Activated CD4-positive, CD25-positive, alpha-beta regulatory T cell (primary cell): ENCODE measurements around the gene RNF133.

Source experiments
- DNase-seq, 4 experiments: peaks; one replicate each; lab custom pipeline; 2025; lab: John Stamatoyannopoulos, UW

The RNF133 gene, protein sequence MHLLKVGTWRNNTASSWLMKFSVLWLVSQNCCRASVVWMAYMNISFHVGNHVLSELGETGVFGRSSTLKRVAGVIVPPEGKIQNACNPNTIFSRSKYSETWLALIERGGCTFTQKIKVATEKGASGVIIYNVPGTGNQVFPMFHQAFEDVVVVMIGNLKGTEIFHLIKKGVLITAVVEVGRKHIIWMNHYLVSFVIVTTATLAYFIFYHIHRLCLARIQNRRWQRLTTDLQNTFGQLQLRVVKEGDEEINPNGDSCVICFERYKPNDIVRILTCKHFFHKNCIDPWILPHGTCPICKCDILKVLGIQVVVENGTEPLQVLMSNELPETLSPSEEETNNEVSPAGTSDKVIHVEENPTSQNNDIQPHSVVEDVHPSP

DNA sequence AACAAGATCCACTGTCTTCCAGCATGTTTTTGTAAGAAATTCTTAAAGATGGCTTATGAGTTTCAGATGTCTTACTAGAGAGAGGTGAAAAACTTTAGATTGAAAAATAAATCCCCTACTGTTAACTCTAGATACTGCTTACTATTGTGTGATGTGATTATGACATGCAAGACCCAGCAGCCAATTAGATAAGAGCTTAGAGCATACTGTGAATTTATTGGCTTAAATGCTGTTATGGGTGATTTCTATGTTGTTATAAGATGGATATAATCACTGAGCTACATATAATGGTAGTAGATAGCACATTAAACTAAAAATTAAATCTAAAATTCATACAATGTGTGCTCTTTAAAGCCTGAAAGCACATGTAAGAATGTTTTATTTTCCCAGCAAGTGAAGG lies at the start of gene RNF133:
TSS of gene RNF133 (minus strand) at position 101 of the 400 bp plus-strand sequence. CDS start 199 bp downstream, outside the sequence.
- no peak for DNase-seq

DNA sequence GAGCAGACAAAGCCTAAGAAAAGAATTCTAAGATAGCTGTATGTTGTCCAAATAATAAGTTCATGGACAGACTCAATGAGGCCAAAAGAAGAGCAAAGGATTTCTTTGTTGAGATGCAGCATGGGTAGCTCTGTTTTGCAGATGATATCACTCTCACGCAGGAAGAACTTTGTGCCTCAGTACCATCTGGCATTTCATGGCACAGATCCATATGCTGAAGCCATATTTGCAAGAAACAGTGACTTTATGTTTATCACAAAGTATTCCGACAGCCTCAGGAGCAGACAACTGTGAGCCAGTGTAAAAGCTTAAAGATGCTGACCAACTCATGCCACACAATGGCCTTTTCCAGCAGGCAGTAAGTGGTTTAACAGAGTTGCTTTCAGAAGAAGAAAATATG lies 49.3 kb upstream of the RNF133 start:
- DNase-seq, result no peak

DNA sequence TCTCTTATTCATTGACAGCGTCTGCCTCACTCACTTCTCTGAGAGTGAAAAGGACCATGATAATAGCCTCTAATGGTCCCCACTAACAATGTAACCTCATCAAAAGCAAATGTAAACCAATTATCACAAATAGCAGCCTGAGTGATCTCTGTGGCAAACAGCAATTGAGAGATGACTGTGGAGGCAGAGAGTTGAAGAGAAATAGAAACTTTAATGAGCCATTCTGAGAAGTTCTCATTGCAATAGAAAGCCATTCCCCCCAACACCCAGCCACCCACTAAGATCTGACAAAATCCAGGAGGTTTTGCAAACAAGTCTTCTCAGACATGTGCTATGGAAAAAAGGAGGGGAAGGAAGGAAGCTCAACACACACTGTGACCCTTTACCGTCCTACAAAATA lies 48.0 kb upstream of the RNF133 start:
- no peak for DNase-seq

DNA sequence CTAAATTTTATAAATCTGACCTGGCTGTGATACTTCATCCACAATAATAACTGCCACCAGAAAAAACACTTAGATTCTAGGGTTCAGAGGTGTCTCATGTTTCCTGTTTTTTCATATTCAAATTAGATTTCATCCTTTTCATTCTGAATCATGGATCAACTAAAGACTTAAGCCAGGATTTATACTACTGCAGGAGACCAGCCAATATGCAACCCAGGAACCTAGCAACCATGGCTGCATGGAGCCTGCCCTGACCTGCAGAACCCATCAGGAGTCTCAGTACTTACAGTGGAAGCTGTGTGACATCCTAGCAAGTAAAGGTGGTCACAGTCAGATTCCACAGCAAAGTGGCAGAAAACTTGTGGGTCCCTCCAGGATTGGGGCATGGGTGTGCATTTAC lies 44.3 kb upstream of the RNF133 start:
- no peak for DNase-seq

DNA sequence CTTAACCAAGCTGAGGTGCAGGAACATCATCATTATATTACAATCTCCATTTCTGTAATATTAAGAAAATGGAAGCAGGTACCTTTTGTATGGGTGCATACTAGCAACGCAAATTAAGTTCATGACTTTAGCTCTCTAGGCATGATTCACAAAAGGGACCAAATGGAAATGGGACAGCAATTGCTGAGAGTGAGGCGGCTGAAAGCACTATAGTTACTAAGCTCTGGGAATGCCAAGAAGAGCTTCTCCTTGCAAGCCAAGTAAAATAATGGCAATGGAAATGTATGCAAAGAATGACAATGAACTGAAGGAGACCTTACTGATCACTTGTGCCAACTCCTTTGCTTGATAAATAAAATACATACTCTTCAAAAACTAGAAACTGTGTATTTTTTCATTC lies 40.0 kb upstream of the RNF133 start:
- DNase-seq, result no peak

DNA sequence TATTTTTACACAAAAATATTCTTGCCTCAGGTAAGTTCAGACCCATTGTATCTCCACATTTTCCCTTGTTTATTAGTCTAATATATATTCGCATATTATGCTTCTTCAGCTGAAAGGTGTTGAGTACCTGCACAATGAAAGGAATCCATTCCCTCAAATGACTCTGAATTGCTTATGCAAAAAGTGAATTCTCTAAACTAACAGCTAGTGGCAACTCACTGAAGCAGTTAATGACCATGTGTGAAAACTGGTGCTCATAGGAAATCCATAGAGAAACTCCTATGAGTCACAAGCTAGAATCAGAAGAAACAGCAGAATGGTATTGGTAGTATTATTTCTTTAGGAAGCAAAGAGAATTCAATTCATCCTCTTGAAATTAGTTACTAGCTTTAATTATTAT lies 37.3 kb upstream of the RNF133 start:
- no peak for DNase-seq

DNA sequence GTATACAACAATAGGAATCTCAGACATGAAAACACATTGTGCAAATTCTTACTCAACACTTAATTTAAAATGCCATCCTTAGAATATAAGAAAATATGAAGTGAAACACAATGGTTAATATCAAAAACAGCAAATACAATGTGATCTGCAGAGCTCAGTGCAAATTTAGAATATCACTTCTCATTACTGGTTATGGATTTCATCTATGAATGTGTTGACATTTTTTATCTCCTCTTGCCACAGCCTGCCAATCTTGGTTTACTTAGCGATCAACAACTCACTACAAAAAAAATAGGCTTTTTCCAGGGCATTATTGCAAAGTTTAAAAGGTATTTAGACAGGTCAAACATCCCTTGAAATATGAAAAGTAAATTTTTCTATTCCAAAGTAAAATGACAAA lies 28.8 kb upstream of the RNF133 start:
- no peak for DNase-seq

DNA sequence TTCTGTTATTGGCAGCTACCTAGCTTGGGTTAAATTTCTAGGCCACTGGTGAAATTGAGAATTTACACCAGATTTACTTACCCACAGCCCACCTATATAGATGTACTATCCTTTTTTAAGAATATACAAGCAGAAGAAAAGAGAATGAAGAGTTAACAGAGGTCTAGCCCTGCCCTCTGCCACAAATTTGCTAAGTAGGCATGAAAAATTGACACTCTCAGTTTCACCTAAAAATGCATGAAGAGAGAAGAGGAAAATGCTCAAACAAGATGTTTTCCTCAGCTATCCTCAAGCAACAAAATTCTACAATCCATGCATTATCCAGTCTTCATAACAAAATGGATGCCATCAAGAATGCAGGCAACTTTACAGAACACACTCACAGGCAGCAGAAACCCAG lies 28.4 kb upstream of the RNF133 start:
- no peak for DNase-seq

DNA sequence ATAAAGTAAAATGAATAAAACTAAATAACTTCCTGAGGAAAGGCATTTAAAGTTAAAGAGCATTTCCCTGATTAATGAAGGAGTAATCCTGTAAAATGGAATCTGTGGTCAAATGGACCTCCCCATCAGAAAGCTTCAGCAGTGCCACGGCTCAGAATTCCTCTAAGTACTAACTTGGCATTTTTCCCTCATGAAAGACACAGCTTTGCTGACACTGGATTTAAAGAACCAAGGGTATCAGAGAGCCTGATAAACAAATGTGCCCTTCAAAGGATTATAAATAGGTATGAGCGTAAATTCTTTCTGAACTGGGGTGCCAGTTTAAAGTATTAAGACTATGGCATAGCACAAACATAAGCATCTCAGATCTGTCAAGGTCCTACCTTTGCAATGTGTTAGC lies 28.0 kb upstream of the RNF133 start:
- no peak for DNase-seq

DNA sequence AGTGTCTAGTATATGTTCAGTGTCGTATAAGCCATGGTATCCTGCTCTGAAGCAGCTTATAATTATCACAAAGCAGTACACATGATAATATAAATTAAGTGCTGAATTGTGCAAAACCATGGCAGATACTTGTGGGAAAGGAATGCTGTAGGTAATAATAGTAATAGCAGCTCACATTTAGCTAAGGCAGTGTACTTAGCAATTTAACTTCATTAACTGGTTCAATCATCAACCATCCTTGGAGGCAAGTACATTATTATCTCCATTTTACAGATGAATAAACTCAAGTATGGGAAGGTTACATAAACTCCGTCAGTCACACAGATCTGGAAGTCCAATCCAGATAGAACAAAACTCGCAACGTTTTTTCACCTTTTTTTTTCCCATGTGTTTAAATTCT lies 25.4 kb upstream of the RNF133 start:
- DNase-seq, result no peak

DNA sequence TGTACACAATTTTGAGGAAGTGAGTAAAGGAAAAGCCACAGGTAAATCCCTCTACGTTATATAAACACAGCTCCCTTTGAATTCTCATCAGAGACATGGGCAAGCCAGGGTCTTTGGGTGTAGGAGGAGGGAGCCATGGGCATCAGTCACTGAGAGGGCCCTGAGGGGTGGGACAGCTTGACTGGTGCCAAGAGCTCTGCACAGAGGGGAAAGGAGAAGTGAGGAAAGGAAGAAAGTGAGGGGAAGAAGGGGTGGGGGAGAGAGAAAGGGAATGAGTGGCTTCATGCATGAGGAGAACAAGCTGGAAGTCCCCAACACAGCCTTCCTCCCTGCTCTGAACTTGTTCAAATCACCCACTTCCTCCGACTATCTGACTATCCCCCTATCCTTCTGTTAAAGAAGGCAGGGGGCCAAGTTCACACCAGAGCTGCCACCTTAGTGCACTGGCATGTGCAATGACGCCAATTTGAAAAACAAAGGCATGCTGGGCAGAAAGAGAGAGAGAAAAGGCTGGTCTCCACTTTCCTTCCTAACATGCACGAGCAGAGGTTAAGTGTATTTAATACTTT lies 20.2 kb upstream of the RNF133 start:
- DNase-seq, result no peak

DNA sequence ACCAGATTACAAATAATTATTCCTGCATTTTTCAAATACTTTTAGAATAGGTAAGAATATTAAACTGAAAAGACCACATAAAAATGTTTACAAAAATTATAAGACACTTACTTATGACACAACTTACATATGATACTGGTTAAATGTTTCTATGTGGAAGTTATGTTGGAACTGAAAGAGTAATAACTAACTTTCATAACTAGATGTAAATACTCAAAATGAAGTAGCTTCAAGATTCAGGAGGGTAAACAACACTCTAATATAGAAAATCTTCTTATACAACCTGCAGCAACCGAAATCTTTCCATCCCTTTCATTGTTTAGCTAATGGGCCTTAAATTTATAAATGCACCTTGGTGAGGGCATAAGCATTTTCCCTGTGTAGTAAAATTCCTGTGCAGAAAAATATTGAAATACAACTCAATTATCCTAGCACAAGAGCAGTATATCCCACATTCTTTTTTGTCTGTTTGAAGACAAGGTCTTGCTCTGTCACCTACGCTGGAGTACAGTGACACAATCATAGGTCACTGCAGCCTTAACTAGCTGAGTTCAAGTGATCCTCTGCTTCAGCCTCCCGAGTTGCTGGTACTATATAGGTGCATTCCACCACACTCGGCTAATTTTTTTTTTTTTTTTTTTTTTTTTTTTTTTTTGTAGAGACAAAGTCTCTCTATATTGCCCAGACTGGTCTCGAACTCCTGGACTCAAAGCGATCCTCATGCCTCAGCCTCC lies 18.6 kb upstream of the RNF133 start:
- no peak for DNase-seq

DNA sequence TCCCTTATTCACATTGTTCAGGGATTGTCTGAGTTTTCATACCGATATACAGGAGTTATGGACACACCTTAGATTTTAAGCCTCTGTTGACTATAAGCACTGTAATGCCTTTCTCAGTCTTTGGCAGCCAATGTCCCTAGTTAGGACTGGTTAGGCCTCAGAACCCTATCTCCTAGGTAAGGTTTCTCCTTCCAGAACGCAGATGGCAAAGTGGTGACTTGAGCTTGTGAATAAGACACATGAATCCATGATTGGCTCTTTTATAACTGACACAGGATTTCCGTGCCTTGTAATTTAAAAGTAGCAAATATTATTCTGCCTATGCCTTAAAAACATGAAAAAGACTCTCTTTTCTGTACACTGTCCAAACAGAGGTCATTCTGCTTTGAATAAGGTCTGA lies 16.3 kb upstream of the RNF133 start:
- no peak for DNase-seq

DNA sequence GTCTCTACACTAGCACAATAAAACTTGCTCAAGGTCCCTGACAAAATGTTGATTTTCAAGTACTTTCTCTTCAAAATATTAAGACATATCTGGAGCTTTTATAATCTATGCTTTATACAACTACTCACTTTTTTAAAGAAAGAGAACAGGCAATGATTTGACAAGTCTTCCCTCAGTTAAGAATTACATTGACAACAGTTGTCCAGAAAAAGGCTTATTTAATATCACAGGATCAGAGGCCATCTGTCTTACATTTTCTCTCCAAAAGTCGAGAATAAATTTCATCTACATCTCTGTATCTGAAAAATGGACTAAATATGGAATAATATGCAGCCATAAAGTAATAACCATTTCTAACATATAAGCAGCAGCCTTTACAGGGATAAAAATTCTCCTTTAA lies 12.0 kb upstream of the RNF133 start:
- DNase-seq, result no peak

DNA sequence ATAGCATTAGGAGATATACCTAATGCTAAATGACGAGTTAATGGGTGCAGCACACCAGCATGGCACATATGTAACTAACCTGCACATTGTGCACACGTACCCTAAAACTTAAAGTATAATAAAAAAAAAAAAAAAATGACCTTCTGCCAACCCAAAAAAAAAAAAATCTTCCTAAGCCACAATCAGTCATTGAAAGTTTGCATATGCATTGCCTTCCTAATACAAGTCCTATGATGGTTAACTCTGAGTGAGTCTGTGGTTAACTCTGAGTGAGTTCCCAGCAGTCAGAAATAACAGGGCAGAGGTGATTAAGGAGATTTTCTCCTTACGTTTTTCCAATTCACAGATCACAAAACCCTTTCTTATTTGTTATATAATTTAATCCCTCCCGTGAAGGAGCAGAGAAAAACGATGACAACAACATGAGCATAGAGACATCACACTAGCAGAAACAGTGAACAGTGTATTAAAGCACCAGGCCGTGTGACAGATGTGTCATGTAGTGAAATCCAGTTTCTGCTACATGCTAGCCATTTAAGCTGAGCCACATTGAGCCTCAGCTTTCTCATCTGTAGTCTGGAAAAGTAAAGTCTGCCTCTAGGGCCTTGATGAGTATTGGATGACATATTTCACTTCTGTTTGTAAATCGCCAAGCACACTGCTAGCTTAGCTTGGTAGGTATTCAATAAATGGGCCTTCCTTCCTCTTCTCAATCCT lies 11.2 kb upstream of the RNF133 start:
- DNase-seq, result no peak

DNA sequence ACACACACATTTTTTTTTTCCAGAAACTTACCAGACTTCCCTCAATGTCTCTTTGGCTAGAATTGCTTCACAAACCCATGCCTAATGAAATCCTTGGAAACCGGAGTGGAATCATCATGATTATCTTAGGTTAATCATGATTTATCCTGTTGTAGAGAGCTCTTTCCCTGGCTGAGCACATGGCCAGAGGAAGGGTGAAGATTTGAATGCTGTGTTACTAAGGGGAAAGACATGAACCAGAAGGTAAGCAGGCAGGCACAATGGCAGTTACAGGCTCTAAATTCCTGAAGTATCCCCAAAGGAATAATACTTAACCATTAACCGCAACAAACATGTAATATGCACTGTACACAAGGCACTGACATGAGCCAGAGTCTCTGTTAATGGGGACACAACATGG lies 7.9 kb upstream of the RNF133 start:
- no peak for DNase-seq

DNA sequence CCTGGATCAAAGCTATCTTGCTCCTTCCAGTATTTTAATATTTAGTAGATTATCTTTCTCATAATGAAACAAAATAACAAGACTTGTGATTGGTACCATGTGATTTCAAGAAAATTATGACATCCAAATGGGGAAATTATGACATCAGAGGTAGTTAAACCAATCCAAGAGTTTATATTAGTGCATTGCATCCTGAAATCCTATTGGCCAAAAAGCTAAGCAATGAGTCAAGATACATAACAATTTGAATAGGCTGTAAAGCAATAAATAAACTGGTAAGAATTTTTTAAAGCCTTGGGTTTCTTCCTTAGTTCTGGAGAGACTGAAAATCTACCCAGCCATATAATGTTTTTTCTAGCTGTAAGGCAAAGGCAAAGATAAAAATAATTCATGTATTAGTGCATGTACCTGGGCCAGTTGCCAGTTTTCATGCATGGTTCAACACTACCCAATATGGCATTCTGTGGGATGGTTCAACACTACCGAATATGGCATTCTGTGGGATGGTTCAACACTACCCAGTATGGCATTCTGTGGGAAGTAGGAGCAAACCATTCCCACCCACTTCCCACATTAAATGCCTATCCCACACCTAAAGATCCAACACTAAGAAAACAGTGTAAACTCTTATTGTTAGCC lies 4.1 kb upstream of the RNF133 start, which contains the start of gene RNF148:
TSS of gene RNF148 (minus strand) at position 51 of the 639 bp plus-strand sequence. CDS start 172 bp downstream, outside the sequence.
- DNase-seq, result no peak

DNA sequence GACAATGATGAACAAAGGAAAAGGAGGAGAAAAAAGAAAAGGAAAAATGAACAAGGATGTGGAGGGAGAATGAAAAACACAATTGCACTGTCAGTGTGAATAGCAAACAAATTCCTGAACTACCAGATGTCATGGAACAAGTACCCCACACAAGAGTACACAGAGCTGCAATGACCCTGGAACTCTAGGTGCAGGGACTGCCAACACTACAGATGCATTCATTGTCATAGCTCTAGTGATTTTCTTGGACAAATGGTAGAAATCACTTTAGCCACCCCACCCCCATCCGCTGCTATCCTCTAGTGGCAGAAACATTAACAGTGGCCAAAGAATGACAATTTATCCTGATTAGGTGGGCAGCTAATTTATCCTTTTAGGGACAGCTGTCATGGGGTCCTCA lies 3.1 kb downstream of the RNF133 start:
- no peak for DNase-seq

DNA sequence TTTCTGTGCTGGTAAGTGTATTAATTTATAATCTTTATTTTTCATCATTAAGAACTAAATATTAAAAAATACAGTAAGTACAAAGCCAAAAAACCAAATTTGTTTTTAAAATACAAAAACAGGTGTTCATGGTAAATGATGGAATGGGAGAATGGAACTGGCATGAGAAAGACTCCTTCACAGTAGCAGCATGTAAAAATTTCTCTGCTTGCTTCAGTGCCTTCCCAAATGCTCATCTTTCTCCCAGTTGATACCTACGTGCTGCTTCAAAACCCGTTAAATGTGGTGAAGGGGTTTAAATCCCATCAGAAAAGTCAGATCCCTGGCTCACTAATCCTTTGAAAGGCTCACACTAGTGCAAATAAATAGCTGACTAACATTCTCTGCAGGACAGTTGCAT lies 4.2 kb downstream of the RNF133 start:
- DNase-seq, result no peak

DNA sequence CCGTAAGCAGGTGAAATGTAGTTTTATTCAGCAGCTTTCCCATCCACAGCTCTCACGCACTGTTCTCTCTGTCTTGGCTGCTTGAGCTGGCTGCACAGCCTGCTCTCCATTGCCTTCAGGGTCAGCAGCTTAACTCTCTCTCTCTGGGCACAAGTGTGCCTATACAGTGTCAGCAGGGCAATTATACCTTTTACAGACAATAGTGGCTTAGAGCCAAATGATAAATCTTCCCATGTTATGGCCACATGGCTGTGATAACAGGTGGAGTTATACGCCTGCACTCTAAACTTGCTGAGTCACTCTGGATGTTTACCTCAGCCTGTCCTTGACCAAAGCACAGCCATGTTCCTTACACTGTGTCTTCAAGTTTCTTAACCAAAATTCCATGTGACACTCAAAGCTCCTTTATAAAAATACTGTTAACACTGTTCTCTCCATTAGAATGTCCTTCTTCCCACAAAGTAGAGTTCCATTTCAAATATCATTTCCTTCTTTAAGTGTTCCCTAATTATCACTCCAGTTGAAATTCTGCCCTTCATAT lies 6.1 kb downstream of the RNF133 start:
- DNase-seq, result no peak

DNA sequence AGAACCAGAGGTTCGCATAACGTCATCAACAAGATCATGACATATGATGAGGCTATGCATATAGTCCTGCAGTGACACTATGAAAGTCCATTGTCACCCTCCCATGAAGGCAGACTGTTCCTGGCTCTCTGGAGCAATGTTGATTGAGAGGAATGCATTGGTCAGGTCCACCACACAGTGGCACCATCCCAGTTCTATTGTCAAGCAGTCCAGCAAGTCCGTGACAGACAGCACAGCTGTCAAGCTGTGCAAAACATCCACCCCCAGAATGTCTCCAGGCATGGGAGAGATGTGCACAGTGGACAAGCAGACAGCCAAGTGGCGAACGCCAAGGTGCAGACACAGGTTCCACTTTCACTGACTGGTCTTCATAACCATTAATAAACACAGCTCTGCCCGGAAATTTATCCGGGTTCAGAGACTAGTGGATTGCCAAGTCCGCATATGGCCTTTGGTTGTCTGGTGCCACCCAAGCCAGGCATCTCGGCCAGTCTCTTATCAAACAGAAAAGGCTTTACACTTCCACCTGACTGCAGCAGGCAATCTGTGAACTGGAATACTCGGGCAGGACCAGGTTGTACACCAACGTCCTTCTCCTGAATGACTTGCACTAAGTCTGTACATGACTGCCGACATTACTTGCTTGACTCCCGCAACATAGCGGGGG lies 7.2 kb downstream of the RNF133 start:
- no peak for DNase-seq
